ENCODE measurements around the gene CCSAP.

The CCSAP gene

GRCh38 chr1:229319487-229319886, 23.4 kb downstream of the CCSAP start:
- Histone ChIP-seq H3K27ac (replicated peaks) (no peak overlapping the region), H3K27me3 (ENCODE audit: insufficient read depth, poor library complexity, severe bottlenecking) (no peaks in the 10 kb centered on the region), H3K4me3 (replicated peaks; ENCODE audit: insufficient read depth, low read length) (no peak overlapping the region)
- TF ChIP-seq CTCF (IDR thresholded peaks at IDR 0.05; ENCODE audit: insufficient read depth, low read length), result no peak
- no peak for TF ChIP-seq POLR2AphosphoS5 (IDR thresholded peaks at IDR 0.05; ENCODE audit: low read depth)
- TF ChIP-seq GABPA (IDR thresholded peaks at IDR 0.05; ENCODE audit: low read depth), result no peak
- no peak for TF ChIP-seq SPI1 (IDR thresholded peaks at IDR 0.05; ENCODE audit: borderline replicate concordance, low read depth)
- TF ChIP-seq, protein P1, sequence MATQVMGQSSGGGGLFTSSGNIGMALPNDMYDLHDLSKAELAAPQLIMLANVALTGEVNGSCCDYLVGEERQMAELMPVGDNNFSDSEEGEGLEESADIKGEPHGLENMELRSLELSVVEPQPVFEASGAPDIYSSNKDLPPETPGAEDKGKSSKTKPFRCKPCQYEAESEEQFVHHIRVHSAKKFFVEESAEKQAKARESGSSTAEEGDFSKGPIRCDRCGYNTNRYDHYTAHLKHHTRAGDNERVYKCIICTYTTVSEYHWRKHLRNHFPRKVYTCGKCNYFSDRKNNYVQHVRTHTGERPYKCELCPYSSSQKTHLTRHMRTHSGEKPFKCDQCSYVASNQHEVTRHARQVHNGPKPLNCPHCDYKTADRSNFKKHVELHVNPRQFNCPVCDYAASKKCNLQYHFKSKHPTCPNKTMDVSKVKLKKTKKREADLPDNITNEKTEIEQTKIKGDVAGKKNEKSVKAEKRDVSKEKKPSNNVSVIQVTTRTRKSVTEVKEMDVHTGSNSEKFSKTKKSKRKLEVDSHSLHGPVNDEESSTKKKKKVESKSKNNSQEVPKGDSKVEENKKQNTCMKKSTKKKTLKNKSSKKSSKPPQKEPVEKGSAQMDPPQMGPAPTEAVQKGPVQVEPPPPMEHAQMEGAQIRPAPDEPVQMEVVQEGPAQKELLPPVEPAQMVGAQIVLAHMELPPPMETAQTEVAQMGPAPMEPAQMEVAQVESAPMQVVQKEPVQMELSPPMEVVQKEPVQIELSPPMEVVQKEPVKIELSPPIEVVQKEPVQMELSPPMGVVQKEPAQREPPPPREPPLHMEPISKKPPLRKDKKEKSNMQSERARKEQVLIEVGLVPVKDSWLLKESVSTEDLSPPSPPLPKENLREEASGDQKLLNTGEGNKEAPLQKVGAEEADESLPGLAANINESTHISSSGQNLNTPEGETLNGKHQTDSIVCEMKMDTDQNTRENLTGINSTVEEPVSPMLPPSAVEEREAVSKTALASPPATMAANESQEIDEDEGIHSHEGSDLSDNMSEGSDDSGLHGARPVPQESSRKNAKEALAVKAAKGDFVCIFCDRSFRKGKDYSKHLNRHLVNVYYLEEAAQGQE (IDR thresholded peaks at IDR 0.05; ENCODE audit: insufficient replicate concordance, low read depth), result no peak
- DNase-seq (ENCODE audit: low read depth in 1 of 2, low spot score in 1 of 2), result no peak

- no peak for DNase-seq (ENCODE audit: low read depth in 1 of 2, low spot score in 1 of 2)
These were observed 24.8 kb downstream of the CCSAP start for GRCh38 chr1:229318056-229318455.

GRCh38 chr1:229316166-229316565, 26.7 kb downstream of the CCSAP start:
- Histone ChIP-seq H3K27ac (replicated peaks) (no peak overlapping the region), H3K27me3 (ENCODE audit: insufficient read depth, poor library complexity, severe bottlenecking) (no peaks in the 10 kb centered on the region), H3K4me3 (replicated peaks; ENCODE audit: insufficient read depth, low read length) (no peak overlapping the region)
- no peak for TF ChIP-seq POLR2AphosphoS5 (IDR thresholded peaks at IDR 0.05; ENCODE audit: low read depth)
- DNase-seq (ENCODE audit: low read depth in 1 of 2, low spot score in 1 of 2), result no peak

More at GRCh38 chr1:229318056-229318455, 24.8 kb downstream of the CCSAP start:
- H3K27me3 ChIP-seq (ENCODE audit: insufficient read depth, poor library complexity, severe bottlenecking), result no peaks in the 10 kb centered on the region
- no peak overlapping the region for H3K27ac ChIP-seq (replicated peaks)
- H3K4me3 ChIP-seq (replicated peaks; ENCODE audit: insufficient read depth, low read length), result no peak overlapping the region
- TF ChIP-seq, protein P1 (IDR thresholded peaks at IDR 0.05; ENCODE audit: insufficient replicate concordance, low read depth), result no peak
- TF ChIP-seq GABPA (IDR thresholded peaks at IDR 0.05; ENCODE audit: low read depth) (no peak), CTCF (IDR thresholded peaks at IDR 0.05; ENCODE audit: insufficient read depth, low read length) (no peak), POLR2AphosphoS5 (IDR thresholded peaks at IDR 0.05; ENCODE audit: low read depth) (no peak), SPI1 (IDR thresholded peaks at IDR 0.05; ENCODE audit: borderline replicate concordance, low read depth) (no peak)

- DNase-seq (ENCODE audit: low read depth in 1 of 2, low spot score in 1 of 2), result no peak
- H3K27ac ChIP-seq (replicated peaks), result no peak overlapping the region
These were observed 32.0 kb downstream of the CCSAP start for GRCh38 chr1:229310833-229311232.

More at GRCh38 chr1:229310833-229311232, 32.0 kb downstream of the CCSAP start:
- Histone ChIP-seq H3K4me3 (replicated peaks; ENCODE audit: insufficient read depth, low read length) (no peak overlapping the region), H3K27me3 (ENCODE audit: insufficient read depth, poor library complexity, severe bottlenecking) (no peaks in the 10 kb centered on the region)
- no peak for TF ChIP-seq GABPA (IDR thresholded peaks at IDR 0.05; ENCODE audit: low read depth)
- TF ChIP-seq, protein P1 (IDR thresholded peaks at IDR 0.05; ENCODE audit: insufficient replicate concordance, low read depth), result no peak
- TF ChIP-seq SPI1 (IDR thresholded peaks at IDR 0.05; ENCODE audit: borderline replicate concordance, low read depth), result no peak
- no peak for TF ChIP-seq POLR2AphosphoS5 (IDR thresholded peaks at IDR 0.05; ENCODE audit: low read depth)
- TF ChIP-seq CTCF (IDR thresholded peaks at IDR 0.05; ENCODE audit: insufficient read depth, low read length), result no peak

Data from HL-60 (cell line).